Body of pancreas (tissue), 4 donors: ENCODE results near the gene PCDHGA3. TPM values are rescaled to one million over a fixed set of nuclear protein-coding genes. Genes with fewer than 3 reads are reported as not detected.
A peak's percentile ranks its signal among the peaks of the same experiment; 100 is the strongest.

Experiments
- ATAC-seq: fragments of 150-250 bp; one replicate; pipeline ENCODE4 v1.9.1; 2016
- DNase-seq, 4 donors: peaks; one replicate each; pipeline ENCODE4 v3.0.0-alpha.2; 2019
- H3K27ac ChIP-seq, 4 donors: fragments of 200-600 bp; sonication (generic); 1 replicate in 3 of 4; 2 replicates in 1 of 4; pipeline versions ENCODE4 v1.5.1 to v1.6.1; 2016 to 2019; ENCODE audit warnings: mild to moderate bottlenecking in 1 of 4, mixed read lengths in 1 of 4, moderate library complexity in 1 of 4
- H3K27me3 ChIP-seq, 2 donors: fragments of 200-600 bp; sonication (generic); one replicate each; pipeline ENCODE4 v1.6.0; 2016; ENCODE audit warnings: mild to moderate bottlenecking in 1 of 2
- H3K36me3 ChIP-seq, 2 donors: fragments of 200-600 bp; sonication (generic); replicated peaks in 1 of 2; 2 replicates each; pipeline ENCODE4 v1.5.1; 2016; ENCODE audit warnings: low read depth in 2 of 2; ENCODE audit not compliant: insufficient read depth in 1 of 2
- H3K4me1 ChIP-seq: fragments of 200-600 bp; sonication (generic); one replicate; pipeline ENCODE4 v1.6.0; 2016
- H3K4me3 ChIP-seq, 2 donors: fragments of 200-600 bp; sonication (generic); 1 replicate in 1 of 2; 2 replicates in 1 of 2; pipeline ENCODE4 v1.5.1; 2016 to 2019
- H3K9me3 ChIP-seq, 3 donors: fragments of 200-600 bp; sonication (generic); 1 replicate in 2 of 3; 2 replicates in 1 of 3; pipeline ENCODE4 v1.5.1; 2016
- POLR2A ChIP-seq, 3 donors: fragments of 450-650 bp; IDR thresholded peaks; one replicate each; pipeline ENCODE4 v1.6.1; 2016; ENCODE audit warnings: antibody characterized with exemption in 3 of 3, mild to moderate bottlenecking in 2 of 3
- WGBS, 2 donors: methylation state at CpG; one replicate each; pipeline ENCODE4 v1.1.5; 2017; 5-methylcytosine and 5-hydroxymethylcytosine counted together
- intact Hi-C: fragments of 100-400 bp; cut with DNase I; formaldehyde crosslinking; loops from one replicate; pipeline ENCODE4 v1.15.1; 2023
- total RNA-seq, 2 donors: library from RNA; depleted of rRNA; stranded (reverse); fragments of >200 nt; gene quantifications; one replicate each; pipeline ENCODE4 v1.1.0, GENCODE V29; 2016
- TF ChIP-seq, protein P1 (sequence below), 7 experiments: fragments of 450-650 bp in 4 of 7; fragments of 200-600 bp in 3 of 7; sonication (generic) in 3 of 7; IDR thresholded peaks; one replicate each; pipeline ENCODE4 v1.5.1; 2016 to 2019; ENCODE audit warnings: antibody characterized with exemption in 7 of 7

The PCDHGA3 gene
- 10 to 100 TPM in 1 of 2 donors, 1 to 10 TPM in 1; 4.2 to 11.2 TPM for total RNA-seq

DNA sequence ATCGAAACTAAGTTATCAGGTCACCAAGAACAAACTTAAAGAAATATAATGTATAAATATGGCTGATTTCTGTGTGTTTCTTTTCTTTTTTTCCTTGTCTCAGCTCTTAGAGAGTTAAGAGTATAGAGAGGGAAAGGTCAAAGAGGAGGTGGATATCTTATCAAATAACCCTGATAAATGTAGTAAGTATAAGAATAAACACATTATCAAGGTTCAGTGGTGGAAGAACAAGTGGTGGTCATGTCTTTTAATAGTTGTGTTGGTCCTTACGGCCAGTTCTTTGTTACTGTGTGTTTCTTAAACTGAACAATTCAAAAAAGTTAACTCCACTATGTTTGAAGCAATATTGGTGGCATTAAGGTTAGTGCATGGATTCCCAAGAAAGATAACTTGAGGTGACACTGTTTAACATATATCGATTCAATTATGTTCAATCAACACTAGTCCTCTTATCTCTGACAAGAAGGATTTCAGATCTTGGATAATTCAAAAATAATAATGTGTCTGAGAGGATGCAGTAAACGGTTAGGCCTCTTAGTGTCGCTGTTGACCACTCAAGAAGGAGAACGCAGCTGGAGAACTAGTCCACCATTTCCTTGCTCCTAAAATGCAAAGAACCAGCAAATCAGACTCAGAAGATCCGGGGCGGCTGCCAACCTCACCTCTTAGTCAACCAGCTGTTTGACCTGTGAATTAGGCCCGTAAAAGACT is at the start of gene PCDHGA3:
PCDHGA3 (plus strand) TSS at position 588 of the 711 bp plus-strand sequence. CDS start 205 bp downstream, outside the sequence.
- Histone ChIP-seq H3K36me3 (no peaks in the 10 kb centered on the region), H3K27me3 (no peaks in the 10 kb centered on the region), H3K4me3 (no peak within 1 kb of the TSS), H3K9me3 (peaks cover 0 to 43% (median 4%) of the 10 kb centered on the region in 3 donors), H3K4me1 (no peaks in the 10 kb centered on the region), H3K27ac (no peak within 1 kb of the TSS)
- TF ChIP-seq POLR2A (IDR thresholded peaks at IDR 0.05): no peak
- TF ChIP-seq, protein P1, sequence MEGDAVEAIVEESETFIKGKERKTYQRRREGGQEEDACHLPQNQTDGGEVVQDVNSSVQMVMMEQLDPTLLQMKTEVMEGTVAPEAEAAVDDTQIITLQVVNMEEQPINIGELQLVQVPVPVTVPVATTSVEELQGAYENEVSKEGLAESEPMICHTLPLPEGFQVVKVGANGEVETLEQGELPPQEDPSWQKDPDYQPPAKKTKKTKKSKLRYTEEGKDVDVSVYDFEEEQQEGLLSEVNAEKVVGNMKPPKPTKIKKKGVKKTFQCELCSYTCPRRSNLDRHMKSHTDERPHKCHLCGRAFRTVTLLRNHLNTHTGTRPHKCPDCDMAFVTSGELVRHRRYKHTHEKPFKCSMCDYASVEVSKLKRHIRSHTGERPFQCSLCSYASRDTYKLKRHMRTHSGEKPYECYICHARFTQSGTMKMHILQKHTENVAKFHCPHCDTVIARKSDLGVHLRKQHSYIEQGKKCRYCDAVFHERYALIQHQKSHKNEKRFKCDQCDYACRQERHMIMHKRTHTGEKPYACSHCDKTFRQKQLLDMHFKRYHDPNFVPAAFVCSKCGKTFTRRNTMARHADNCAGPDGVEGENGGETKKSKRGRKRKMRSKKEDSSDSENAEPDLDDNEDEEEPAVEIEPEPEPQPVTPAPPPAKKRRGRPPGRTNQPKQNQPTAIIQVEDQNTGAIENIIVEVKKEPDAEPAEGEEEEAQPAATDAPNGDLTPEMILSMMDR (IDR thresholded peaks at IDR 0.05): peak in 5 of 7 experiments; percentile 18 to 36 (median 34)
- peak; percentile 40 for ATAC-seq
- 21 to 25% methylated on average over 9 of the region's 9 CpGs for WGBS, 2 donors
- peak in 2 of 4 donors; percentile 26 to 44 for DNase-seq
- intact Hi-C loops: no loop called here

DNA sequence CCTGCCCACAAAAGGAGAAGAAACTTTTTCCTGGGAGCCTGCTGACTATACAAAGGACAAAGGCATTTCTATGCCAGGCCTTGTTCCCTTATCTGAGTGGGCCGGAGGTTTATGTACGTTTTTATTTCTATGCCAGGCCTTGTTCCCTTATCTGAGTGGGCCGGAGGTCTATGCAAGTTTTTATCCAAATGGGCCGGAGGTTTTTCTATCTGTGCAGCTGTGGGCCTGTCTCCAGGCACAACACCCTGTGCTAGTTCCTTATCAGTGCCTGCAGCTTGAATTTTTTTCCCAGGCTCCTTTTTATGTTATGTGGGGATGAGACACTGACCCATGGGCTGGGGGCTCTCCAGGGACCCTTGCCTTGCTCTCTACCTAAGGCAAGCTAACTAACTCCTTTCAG is 45.3 kb upstream of the PCDHGA3 start:
- no peak overlapping the region for H3K4me3 ChIP-seq
- no peak for ATAC-seq
- TF ChIP-seq POLR2A (IDR thresholded peaks at IDR 0.05): no peak
- TF ChIP-seq, protein P1 (IDR thresholded peaks at IDR 0.05): no peak
- H3K36me3 ChIP-seq: no peaks in the 10 kb centered on the region
- no peaks in the 10 kb centered on the region for H3K27me3 ChIP-seq
- intact Hi-C loops: no loop called here
- DNase-seq: peak in 1 of 4 donors; percentile 15
- no peak overlapping the region for H3K27ac ChIP-seq
- 36 to 38% methylated on average over 4 of the region's 4 CpGs for WGBS, 2 donors
- H3K9me3 ChIP-seq: peaks cover 0 to 62% (median 0%) of the 10 kb centered on the region in 3 donors
- H3K4me1 ChIP-seq: no peaks in the 10 kb centered on the region

DNA sequence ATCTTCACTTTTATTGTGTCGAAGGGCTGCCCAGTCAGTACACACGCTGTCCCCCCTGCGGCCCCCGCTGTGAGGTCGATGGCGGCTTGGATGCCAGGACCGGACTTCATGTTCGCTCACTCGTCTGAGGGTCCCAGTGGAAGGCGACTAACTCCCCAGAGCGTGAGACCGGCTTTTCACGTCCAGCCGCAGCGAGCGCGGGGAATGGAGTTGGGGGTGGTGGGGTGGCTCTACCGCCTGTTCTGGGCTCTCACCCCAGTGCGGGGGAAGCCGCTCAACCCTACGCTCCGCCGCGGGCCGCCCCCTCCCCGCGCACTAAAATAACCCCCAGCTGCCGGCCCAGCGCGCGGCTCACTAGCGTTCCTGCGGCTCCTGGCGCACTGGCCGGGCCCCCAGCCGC is 39.9 kb upstream of the PCDHGA3 start, which contains the start of gene SLC25A2:
SLC25A2 (minus strand) TSS at position 294 of the 400 bp plus-strand sequence; CDS start at position 110, 184 bp downstream.
- no peaks in the 10 kb centered on the region for H3K4me1 ChIP-seq
- intact Hi-C loops: no loop called here
- 37 to 54% methylated on average over 11 to 35 of the region's 36 CpGs for WGBS, 2 donors
- no peaks in the 10 kb centered on the region for H3K27me3 ChIP-seq
- H3K9me3 ChIP-seq: peaks cover 0 to 66% (median 8%) of the 10 kb centered on the region in 3 donors
- H3K27ac ChIP-seq: no peak within 1 kb of the TSS
- H3K36me3 ChIP-seq: no peaks in the 10 kb centered on the region
- no peak for ATAC-seq
- H3K4me3 ChIP-seq: no peak within 1 kb of the TSS
- no peak for TF ChIP-seq POLR2A (IDR thresholded peaks at IDR 0.05)
- TF ChIP-seq, protein P1 (IDR thresholded peaks at IDR 0.05): no peak
- DNase-seq: no peak

DNA sequence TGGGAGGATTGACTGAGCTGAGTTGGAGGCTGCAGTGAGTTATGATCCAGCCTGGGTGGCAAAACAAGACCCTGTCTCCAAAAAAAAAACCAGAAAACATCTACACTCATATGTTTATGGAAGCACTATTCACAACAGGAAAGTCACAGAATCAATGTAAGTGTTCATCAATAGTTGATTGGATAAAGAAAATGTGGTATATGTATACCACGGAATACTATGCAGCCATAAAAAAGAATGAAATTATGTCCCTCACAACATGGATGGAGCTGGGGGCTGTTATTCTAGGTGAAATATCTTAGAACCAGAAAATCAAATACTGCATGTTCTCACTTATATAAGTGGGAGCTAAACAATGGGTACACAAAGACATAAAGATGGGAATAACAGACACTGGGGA is 37.0 kb upstream of the PCDHGA3 start:
- no peak overlapping the region for H3K4me3 ChIP-seq
- no peak overlapping the region for H3K27ac ChIP-seq
- H3K36me3 ChIP-seq: no peaks in the 10 kb centered on the region
- peaks cover 0 to 64% (median 8%) of the 10 kb centered on the region in 3 donors for H3K9me3 ChIP-seq
- no peaks in the 10 kb centered on the region for H3K27me3 ChIP-seq
- no peaks in the 10 kb centered on the region for H3K4me1 ChIP-seq
- DNase-seq: no peak
- TF ChIP-seq, protein P1 (IDR thresholded peaks at IDR 0.05): no peak
- no peak for TF ChIP-seq POLR2A (IDR thresholded peaks at IDR 0.05)
- WGBS, 2 donors: 94 to 96% methylated on average over 1 of the region's 1 CpG
- no peak for ATAC-seq
- intact Hi-C loops: no loop called here
